Measurements from ENCODE around the gene CTIF. TPM values are rescaled to one million over a fixed set of nuclear protein-coding genes. Genes with fewer than 3 reads are reported as not detected.

Gene CTIF
- total and polyA plus RNA-seq, 2 experiments from 2014 or later: 8.6 to 14.4 TPM

- H3K4me2 ChIP-seq: no peak overlapping the region
- no peaks in the 10 kb centered on the region for H3F3A ChIP-seq (replicated peaks; ENCODE audit: low read depth)
- H3K79me2 ChIP-seq (replicated peaks; ENCODE audit: insufficient read depth): no peaks in the 10 kb centered on the region
- TF ChIP-seq EZH2 (IDR thresholded peaks at IDR 0.05; ENCODE audit: low read depth, unreplicated experiment): no peak
- no peak for TF ChIP-seq STAT1 (IDR thresholded peaks at IDR 0.05; ENCODE audit: unreplicated experiment)
- no peak for TF ChIP-seq ZNF114 (CRISPR knock-in tag; IDR thresholded peaks at IDR 0.05)
- TF ChIP-seq ZNF331 (CRISPR knock-in tag; IDR thresholded peaks at IDR 0.05; ENCODE audit: low read depth): no peak
- no peak for TF ChIP-seq ZNF462 (CRISPR knock-in tag; IDR thresholded peaks at IDR 0.05)
- no peak for TF ChIP-seq CREB1 (CRISPR knock-in tag; IDR thresholded peaks at IDR 0.05; ENCODE audit: low read depth)
- TF ChIP-seq CTCF (conservative IDR thresholded peaks at IDR 0.05; ENCODE audit: low read depth in 2 of 2): no peak
- no peak for TF ChIP-seq ETS1 (IDR thresholded peaks at IDR 0.05)
- TF ChIP-seq JUNB (IDR thresholded peaks at IDR 0.05; ENCODE audit: unreplicated experiment): no peak
- no peak for TF ChIP-seq POLR2AphosphoS5 (IDR thresholded peaks at IDR 0.05; ENCODE audit: low read depth)
- Mint-ChIP-seq H3K9me3 (no peaks in the 10 kb centered on the region; the same call in 2 of the 3 replicates), H3K36me3 (ENCODE audit: low read depth) (no peaks in the 10 kb centered on the region; the same call in 2 of the 3 replicates), H3K4me1 (peaks cover 13% of the 10 kb centered on the region), H3K4me3 (no peak overlapping the region), H3K27me3 (ENCODE audit: insufficient read depth, low read depth, poor library complexity) (peaks cover 10% of the 10 kb centered on the region), H3K27ac (no peak overlapping the region)
- no peak overlapping the region for H3K27ac ChIP-seq (ENCODE audit: low read depth)
- no peak for DNase-seq (ENCODE audit: low spot score)
- no peak overlapping the region for H2AFZ ChIP-seq
- H4K20me1 ChIP-seq (replicated peaks; ENCODE audit: insufficient read depth): no peaks in the 10 kb centered on the region; the same call in 1 of the 2 replicates
- peaks cover 3% of the 10 kb centered on the region; the same call in 1 of the 2 replicates for H3K4me1 ChIP-seq (ENCODE audit: insufficient read depth)
- ATAC-seq: no peak
- H3K4me3 ChIP-seq: no peak overlapping the region
- H3K27me3 ChIP-seq (ENCODE audit: insufficient read depth): no peaks in the 10 kb centered on the region
- H3K36me3 ChIP-seq (ENCODE audit: insufficient read depth): no peaks in the 10 kb centered on the region
- peaks cover 6% of the 10 kb centered on the region; the same call in 1 of the 2 replicates for H3K9me2 ChIP-seq (ENCODE audit: insufficient read depth)
Measured at GRCh38 chr18:48707636-48708296, 168.9 kb downstream of the CTIF start.
